K562 (cell line): ENCODE results near the gene NTM. TPM values are rescaled to one million over a fixed set of nuclear protein-coding genes. Genes with fewer than 3 reads are reported as not detected.

Experiments
- ATAC-seq: fragments of 200-7000 bp; cut with Tn5 transposase; 3 replicates; pipeline ENCODE4 v1.9.1; 2020; ENCODE audit warnings: moderate library complexity
- BruUV-seq: library from RNA; stranded (reverse); fragments of 400-500 nt; replicated peaks from 2 replicates; lab custom pipeline; 2021; lab: Mats Ljungman, UMichigan
- CTCF ChIA-PET: fragments of 300-600 bp; formaldehyde crosslinking; extraction: SDS; loops from one replicate; lab custom pipeline; 2021; ENCODE audit warnings: low intra/inter-chr PET ratio; lab: Yijun Ruan, JAX
- POLR2A ChIA-PET: fragments of 300-600, 350-650 bp; sonication (Branson Sonifier 250); formaldehyde crosslinking; extraction: SDS; loops from one replicate; lab custom pipeline; 2021; ENCODE audit warnings: antibody characterized with exemption, inconsistent platforms; lab: Yijun Ruan, JAX
- DNase-seq, 4 experiments: peaks; one replicate each; pipeline versions ENCODE4 v3.0.0 to v3.0.0-alpha.2; 2011 to 2018; ENCODE audit warnings: low spot score in 3 of 4, mixed read lengths in 3 of 4; ENCODE audit errors: extremely low read depth in 1 of 4
- FAIRE-seq: peaks from 2 replicates; lab custom pipeline; 2011; peaks lifted over from hg19 to GRCh38; lab: Jason Lieb, UNC
- H2AFZ ChIP-seq: 2 replicates; pipeline ENCODE4 v1.6.0; 2011; ENCODE audit warnings: low read depth, low read length, control low read depth, inconsistent platforms
- H3K27ac ChIP-seq: fragments of 200-600 bp; 3 replicates; pipeline ENCODE4 v1.8.0; 2011; ENCODE audit warnings: low read depth, mild to moderate bottlenecking, control low read depth, inconsistent platforms, low read length, moderate library complexity, mixed read lengths; ENCODE audit errors: extremely low read depth
- H3K27me3 ChIP-seq, 2 experiments: fragments of 300-600 bp in 1 of 2; 2 replicates in 1 of 2; 3 replicates in 1 of 2; pipeline versions ENCODE4 v1.6.0 to v1.8.0; 2011; ENCODE audit warnings: inconsistent platforms in 2 of 2, low read length in 2 of 2, mild to moderate bottlenecking in 1 of 2, mixed read lengths in 1 of 2, moderate library complexity in 1 of 2; ENCODE audit not compliant: control insufficient read depth in 2 of 2, insufficient read depth in 2 of 2
- H3K36me3 ChIP-seq: fragments of 300-600 bp; 3 replicates; pipeline ENCODE4 v1.8.0; 2011; ENCODE audit warnings: mild to moderate bottlenecking, low read length, inconsistent platforms; ENCODE audit not compliant: control insufficient read depth, insufficient read depth
- H3K4me1 ChIP-seq, 2 experiments: fragments of 200-600 bp in 1 of 2; replicated peaks in 1 of 2; 2 replicates in 1 of 2; 3 replicates in 1 of 2; pipeline versions ENCODE4 v1.5.1 to v1.8.0; 2011; ENCODE audit warnings: inconsistent platforms in 2 of 2, low read length in 2 of 2, mild to moderate bottlenecking in 1 of 2, mixed read lengths in 1 of 2, moderate library complexity in 1 of 2; ENCODE audit not compliant: control insufficient read depth in 2 of 2, insufficient read depth in 2 of 2
- H3K4me2 ChIP-seq: 2 replicates; pipeline ENCODE4 v1.6.1; 2011; ENCODE audit warnings: low read length, control low read depth, inconsistent platforms, mixed read lengths; ENCODE audit not compliant: insufficient read depth
- H3K4me3 ChIP-seq: fragments of 200-600 bp; sonication (generic), shearing (Covaris generic); 2 replicates; pipeline ENCODE4 v1.5.1; 2016; ENCODE audit warnings: control low read depth, inconsistent platforms
- H3K79me2 ChIP-seq: fragments of 200-600 bp; 3 replicates; pipeline ENCODE4 v1.8.0; 2011; ENCODE audit warnings: low read length, inconsistent platforms; ENCODE audit not compliant: control insufficient read depth, insufficient read depth
- H3K9ac ChIP-seq, 2 experiments: 2 replicates each; pipeline versions ENCODE4 v1.6.0 to v1.6.1; 2011; ENCODE audit warnings: low read depth in 2 of 2, low read length in 2 of 2, control low read depth in 1 of 2, inconsistent platforms in 1 of 2, mild to moderate bottlenecking in 1 of 2, mixed read lengths in 1 of 2; ENCODE audit not compliant: insufficient read depth in 1 of 2
- H3K9me1 ChIP-seq: one replicate; pipeline ENCODE4 v1.6.0; 2011; ENCODE audit warnings: inconsistent platforms, mild to moderate bottlenecking, low read length, moderate library complexity; ENCODE audit not compliant: control insufficient read depth, insufficient read depth
- H3K9me3 ChIP-seq: replicated peaks from 2 replicates; pipeline ENCODE4 v1.5.1; 2011; ENCODE audit warnings: low read depth, low read length, inconsistent platforms; ENCODE audit not compliant: control insufficient read depth, insufficient read depth
- H4K20me1 ChIP-seq: replicated peaks from 2 replicates; pipeline ENCODE4 v1.6.1; 2011; ENCODE audit warnings: low read length, inconsistent platforms, mixed read lengths; ENCODE audit not compliant: control insufficient read depth, insufficient read depth
- BRD4 ChIP-seq: fragments of 200-600 bp; sonication (generic); IDR thresholded peaks from 2 replicates; pipeline ENCODE4 v1.6.1; 2017; ENCODE audit warnings: inconsistent platforms
- ELF4 ChIP-seq: fragments of 450-650 bp; formaldehyde crosslinking; IDR thresholded peaks from 2 replicates; pipeline ENCODE4 v1.4.0; 2022; ENCODE audit warnings: missing genetic modification characterization
- ILF3 ChIP-seq: fragments of 450-650 bp; IDR thresholded peaks from 2 replicates; pipeline ENCODE4 v1.6.1; 2018; ENCODE audit warnings: antibody characterized with exemption, mild to moderate bottlenecking, moderate library complexity, borderline replicate concordance
- LEF1 ChIP-seq: fragments of 450-650 bp; IDR thresholded peaks from 2 replicates; pipeline ENCODE4 v1.6.1; 2016; ENCODE audit warnings: mild to moderate bottlenecking
- MAX ChIP-seq: sonication (generic); formaldehyde crosslinking; IDR thresholded peaks from 2 replicates; pipeline ENCODE4 v1.9.0; 2022; ENCODE audit warnings: mild to moderate bottlenecking, missing genetic modification reagents
- NR0B1 ChIP-seq: fragments of 450-650 bp; IDR thresholded peaks from one replicate; pipeline ENCODE4 v1.6.1; 2018; ENCODE audit warnings: mild to moderate bottlenecking, moderate library complexity; ENCODE audit not compliant: partially characterized antibody
- POLR2A ChIP-seq: fragments of 450-650 bp; conservative IDR thresholded peaks from 2 replicates; pipeline ENCODE4 v1.6.1; 2016
- RCOR1 ChIP-seq, 2 experiments: IDR thresholded peaks; 2 replicates each; pipeline ENCODE4 v1.6.1; 2012; ENCODE audit warnings: low read depth in 2 of 2, low read length in 2 of 2, borderline replicate concordance in 1 of 2, improper control_type of control experiment in 1 of 2
- SMC3 ChIP-seq: conservative IDR thresholded peaks from 2 replicates; pipeline ENCODE4 v1.6.1; 2011; ENCODE audit warnings: low read depth, low read length, improper control_type of control experiment; ENCODE audit not compliant: insufficient read depth
- SRSF7 ChIP-seq: fragments of 200-400 bp; formaldehyde crosslinking; optimal IDR thresholded peaks from 2 replicates; pipeline ENCODE3; 2017; ENCODE audit warnings: mild to moderate bottlenecking, low read depth, low read length
- TAL1 ChIP-seq: fragments of 450-650 bp; IDR thresholded peaks from 2 replicates; pipeline ENCODE4 v1.6.1; 2016; ENCODE audit warnings: mild to moderate bottlenecking
- ZNF175 ChIP-seq: fragments of 200-800 bp; sonication (Bioruptor generic); IDR thresholded peaks from 2 replicates; pipeline ENCODE4 v1.6.1; 2016; ENCODE audit warnings: low read depth, mild to moderate bottlenecking, missing genetic modification characterization, missing compliant biosample characterization
- ZNF444 ChIP-seq: fragments of 250-450 bp; sonication (Bioruptor Pico); IDR thresholded peaks from 2 replicates; pipeline ENCODE4 v1.4.0; 2020; ENCODE audit warnings: mild to moderate bottlenecking, moderate library complexity
- WGBS: fragments of 100-300 bp; shearing (Covaris generic); methylation state at CpG from one replicate; pipeline ENCODE4 v1.1.6; 2016; ENCODE audit warnings: low coverage, mixed read lengths; ENCODE audit not compliant: insufficient coverage; ENCODE audit errors: missing lambda C conversion rate; 5-methylcytosine and 5-hydroxymethylcytosine counted together
- in situ Hi-C: fragments of 300-500 bp; cut with MboI; formaldehyde crosslinking; loops from 4 replicates; pipeline ENCODE4 v1.15.0; 2018; ENCODE audit warnings: inconsistent platforms, mixed read lengths
- intact Hi-C: fragments of 100-400 bp; cut with micrococcal nuclease; formaldehyde crosslinking; loops from 2 replicates; pipeline ENCODE4 v1.14.2; 2022
- polyA plus RNA-seq, 8 experiments: library from polyadenylated mRNA; depleted of rRNA in 4 of 8; stranded (reverse) in 5 of 8; unstranded in 3 of 8; fragments of >200 nt; fragmentation: Nextera tagmentation in 2 of 8; fragmentation: Illumina TruSeq in 1 of 8; extraction: Ambion mirVana in 2 of 8; extraction: Trizol in 1 of 8; gene quantifications; 2 replicates each; pipeline versions ENCODE4 v1.2.1 to v1.2.3, GENCODE V29; 2011 to 2014; ENCODE audit warnings: inconsistent platforms in 1 of 8, missing spikeins in 1 of 8
- total RNA-seq, 7 experiments: library from RNA; depleted of rRNA in 6 of 7; stranded (reverse); fragments of >200 nt in 6 of 7; fragmentation: Illumina TruSeq in 2 of 7; extraction: Trizol in 2 of 7; gene quantifications; 2 replicates each; pipeline versions ENCODE4 v1.2.1 to v1.2.3, GENCODE V29; 2011 to 2021; ENCODE audit warnings: low replicate concordance in 1 of 7
- TF ChIP-seq, protein P1 (sequence below): sonication (generic); formaldehyde crosslinking; IDR thresholded peaks from 2 replicates; pipeline ENCODE4 v1.8.0; 2023; ENCODE audit warnings: missing genetic modification reagents, mild to moderate bottlenecking, borderline replicate concordance
- TF ChIP-seq, protein P2 (sequence below): fragments of 250-450 bp; sonication (Bioruptor Pico); IDR thresholded peaks from 2 replicates; pipeline ENCODE4 v1.8.0; 2022; ENCODE audit warnings: moderate library complexity, mild to moderate bottlenecking, inconsistent platforms

The NTM gene
- total and polyA plus RNA-seq, 9 of the 15 experiments (the other 6 are each of a cell fraction or from before 2014, with no cell fraction given), result not detected

DNA sequence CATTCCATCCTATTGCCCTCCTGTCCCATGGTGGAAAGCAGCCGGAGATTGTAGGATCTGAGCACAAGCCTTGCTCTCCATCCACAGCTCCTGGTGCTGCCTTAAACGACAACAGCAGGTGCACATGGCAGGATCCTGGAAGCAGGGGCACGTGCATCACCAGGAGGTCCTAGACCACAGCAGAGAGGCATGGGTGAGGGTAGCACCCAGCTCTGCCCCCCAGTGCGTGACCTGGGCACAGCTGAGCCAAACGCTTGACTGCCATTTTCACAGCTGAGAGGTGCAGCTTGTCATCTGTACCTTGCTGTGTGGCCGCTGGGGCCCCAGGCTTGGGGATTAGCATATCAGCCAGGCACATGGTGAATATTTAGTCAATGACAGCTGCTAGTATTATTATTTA lies 92.7 kb downstream of the NTM start:
- BruUV-seq, result no TSS peak
- no peak overlapping the region for H3K4me3 ChIP-seq
- POLR2A ChIA-PET, result no interaction called here
- H3K27ac ChIP-seq, result no peak overlapping the region
- DNase-seq (no peak), ATAC-seq (no peak), FAIRE-seq (no peak)
- H3K9me1 ChIP-seq, result no peaks in the 10 kb centered on the region
- in situ Hi-C loops (no loop called here), intact Hi-C loops (no loop called here)
- WGBS, result 0% methylated on average over 6 of the region's 6 CpGs
- H3K4me1 ChIP-seq, result no peaks in the 10 kb centered on the region
- peaks cover 0 to 13% of the 10 kb centered on the region in 2 experiments; a peak in 2 of 5 replicates for H3K27me3 ChIP-seq
- no peak overlapping the region for H2AFZ ChIP-seq
- H3K4me2 ChIP-seq, result no peak overlapping the region
- no peaks in the 10 kb centered on the region for H3K36me3 ChIP-seq
- no peaks in the 10 kb centered on the region for H3K9me3 ChIP-seq
- no peaks in the 10 kb centered on the region for H3K79me2 ChIP-seq
- H4K20me1 ChIP-seq, result no peaks in the 10 kb centered on the region
- CTCF ChIA-PET, result no interaction called here
- no peak overlapping the region for H3K9ac ChIP-seq
- no peak for TF ChIP-seq ELF4 (CRISPR knock-in tag)
- TF ChIP-seq POLR2A, result no peak
- TF ChIP-seq LEF1, result no peak
- TF ChIP-seq SMC3, result no peak
- TF ChIP-seq ILF3, result no peak
- TF ChIP-seq RCOR1 (IDR thresholded peaks at IDR 0.05; ENCODE audit: borderline replicate concordance in 1 of 2, low read depth in 2 of 2, low read length in 2 of 2), result no peak
- no peak for TF ChIP-seq NR0B1
- TF ChIP-seq BRD4, result no peak
- TF ChIP-seq, protein P1, sequence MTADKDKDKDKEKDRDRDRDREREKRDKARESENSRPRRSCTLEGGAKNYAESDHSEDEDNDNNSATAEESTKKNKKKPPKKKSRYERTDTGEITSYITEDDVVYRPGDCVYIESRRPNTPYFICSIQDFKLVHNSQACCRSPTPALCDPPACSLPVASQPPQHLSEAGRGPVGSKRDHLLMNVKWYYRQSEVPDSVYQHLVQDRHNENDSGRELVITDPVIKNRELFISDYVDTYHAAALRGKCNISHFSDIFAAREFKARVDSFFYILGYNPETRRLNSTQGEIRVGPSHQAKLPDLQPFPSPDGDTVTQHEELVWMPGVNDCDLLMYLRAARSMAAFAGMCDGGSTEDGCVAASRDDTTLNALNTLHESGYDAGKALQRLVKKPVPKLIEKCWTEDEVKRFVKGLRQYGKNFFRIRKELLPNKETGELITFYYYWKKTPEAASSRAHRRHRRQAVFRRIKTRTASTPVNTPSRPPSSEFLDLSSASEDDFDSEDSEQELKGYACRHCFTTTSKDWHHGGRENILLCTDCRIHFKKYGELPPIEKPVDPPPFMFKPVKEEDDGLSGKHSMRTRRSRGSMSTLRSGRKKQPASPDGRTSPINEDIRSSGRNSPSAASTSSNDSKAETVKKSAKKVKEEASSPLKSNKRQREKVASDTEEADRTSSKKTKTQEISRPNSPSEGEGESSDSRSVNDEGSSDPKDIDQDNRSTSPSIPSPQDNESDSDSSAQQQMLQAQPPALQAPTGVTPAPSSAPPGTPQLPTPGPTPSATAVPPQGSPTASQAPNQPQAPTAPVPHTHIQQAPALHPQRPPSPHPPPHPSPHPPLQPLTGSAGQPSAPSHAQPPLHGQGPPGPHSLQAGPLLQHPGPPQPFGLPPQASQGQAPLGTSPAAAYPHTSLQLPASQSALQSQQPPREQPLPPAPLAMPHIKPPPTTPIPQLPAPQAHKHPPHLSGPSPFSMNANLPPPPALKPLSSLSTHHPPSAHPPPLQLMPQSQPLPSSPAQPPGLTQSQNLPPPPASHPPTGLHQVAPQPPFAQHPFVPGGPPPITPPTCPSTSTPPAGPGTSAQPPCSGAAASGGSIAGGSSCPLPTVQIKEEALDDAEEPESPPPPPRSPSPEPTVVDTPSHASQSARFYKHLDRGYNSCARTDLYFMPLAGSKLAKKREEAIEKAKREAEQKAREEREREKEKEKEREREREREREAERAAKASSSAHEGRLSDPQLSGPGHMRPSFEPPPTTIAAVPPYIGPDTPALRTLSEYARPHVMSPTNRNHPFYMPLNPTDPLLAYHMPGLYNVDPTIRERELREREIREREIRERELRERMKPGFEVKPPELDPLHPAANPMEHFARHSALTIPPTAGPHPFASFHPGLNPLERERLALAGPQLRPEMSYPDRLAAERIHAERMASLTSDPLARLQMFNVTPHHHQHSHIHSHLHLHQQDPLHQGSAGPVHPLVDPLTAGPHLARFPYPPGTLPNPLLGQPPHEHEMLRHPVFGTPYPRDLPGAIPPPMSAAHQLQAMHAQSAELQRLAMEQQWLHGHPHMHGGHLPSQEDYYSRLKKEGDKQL (CRISPR knock-in tag), result no peak
- TF ChIP-seq ZNF444 (CRISPR knock-in tag), result no peak
- TF ChIP-seq SRSF7, result no peak
- TF ChIP-seq, protein P2, sequence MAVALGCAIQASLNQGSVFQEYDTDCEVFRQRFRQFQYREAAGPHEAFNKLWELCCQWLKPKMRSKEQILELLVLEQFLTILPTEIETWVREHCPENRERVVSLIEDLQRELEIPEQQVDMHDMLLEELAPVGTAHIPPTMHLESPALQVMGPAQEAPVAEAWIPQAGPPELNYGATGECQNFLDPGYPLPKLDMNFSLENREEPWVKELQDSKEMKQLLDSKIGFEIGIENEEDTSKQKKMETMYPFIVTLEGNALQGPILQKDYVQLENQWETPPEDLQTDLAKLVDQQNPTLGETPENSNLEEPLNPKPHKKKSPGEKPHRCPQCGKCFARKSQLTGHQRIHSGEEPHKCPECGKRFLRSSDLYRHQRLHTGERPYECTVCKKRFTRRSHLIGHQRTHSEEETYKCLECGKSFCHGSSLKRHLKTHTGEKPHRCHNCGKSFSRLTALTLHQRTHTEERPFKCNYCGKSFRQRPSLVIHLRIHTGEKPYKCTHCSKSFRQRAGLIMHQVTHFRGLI (CRISPR knock-in tag), result no peak
- TF ChIP-seq TAL1, result no peak
- TF ChIP-seq ZNF175 (CRISPR knock-in tag), result no peak
- no peak for TF ChIP-seq MAX (CRISPR knock-in tag)
